Keratinocyte (primary cell): Measurements from ENCODE around the gene S100PBP.

Experiments
- CTCF ChIP-seq, 3 experiments: IDR thresholded peaks in 1 of 3; conservative IDR thresholded peaks in 1 of 3; optimal IDR thresholded peaks in 1 of 3; 2 replicates in 2 of 3; 3 replicates in 1 of 3; pipeline versions ENCODE3 to v1.5.1; 2011; ENCODE audit warnings: low read length in 3 of 3, mild to moderate bottlenecking in 3 of 3, moderate library complexity in 2 of 3, control low read depth in 1 of 3, inconsistent platforms in 1 of 3; ENCODE audit not compliant: insufficient read depth in 2 of 3; ENCODE audit errors: extremely low read depth in 1 of 3
- EZH2 ChIP-seq: IDR thresholded peaks from one replicate; pipeline ENCODE4 v1.6.1; 2012; ENCODE audit warnings: inconsistent platforms, mild to moderate bottlenecking, low read length, moderate library complexity

DNA sequence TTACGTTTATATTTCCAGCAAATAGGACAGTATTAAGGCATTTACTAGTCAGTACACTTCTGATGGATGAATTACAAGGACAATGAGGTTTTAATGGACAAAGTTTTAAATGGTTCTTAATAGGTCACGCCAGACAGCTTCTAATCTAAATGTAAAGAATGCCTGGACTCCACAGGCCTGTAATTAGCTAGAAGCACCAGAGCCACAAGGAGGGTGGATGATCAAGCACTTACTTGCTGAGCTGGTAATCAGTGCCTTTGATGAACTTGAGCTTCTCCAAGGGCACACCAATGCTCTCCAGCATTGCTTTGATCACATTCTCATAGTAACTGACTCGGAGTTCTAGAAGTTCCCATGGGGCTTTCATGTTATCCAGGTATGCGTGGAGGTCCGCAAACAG is 7.1 kb upstream of the S100PBP start:
- no peak for TF ChIP-seq CTCF (optimal IDR thresholded peaks at IDR 0.05 in 1 of 3, IDR thresholded peaks at IDR 0.05 in 1 of 3, conservative IDR thresholded peaks at IDR 0.05 in 1 of 3; ENCODE audit: extremely low read depth in 1 of 3, insufficient read depth in 2 of 3, low read length in 3 of 3)
- no peak for TF ChIP-seq EZH2
